Karpas-422 (cell line): ENCODE results near the gene KCNK4. TPM values are rescaled to one million over a fixed set of nuclear protein-coding genes. Genes with fewer than 3 reads are reported as not detected.
"Not testable (repeated sequence)": the region's sequence is repeated elsewhere in the genome, so short reads cannot be mapped to it uniquely, and the experiment has no call there.

Experiments used
- DNase-seq: peaks from one replicate; pipeline ENCODE4 v3.0.0-alpha.2; 2015
- H2AFZ ChIP-seq: fragments of 200-600 bp; sonication (generic); 2 replicates; pipeline ENCODE4 v1.6.1; 2014; ENCODE audit warnings: antibody characterized with exemption, low read length, mixed read lengths
- H3K27ac ChIP-seq: fragments of 200-600 bp; sonication (generic); 2 replicates; pipeline ENCODE4 v1.5.1; 2014; ENCODE audit warnings: mild to moderate bottlenecking, low read length, moderate library complexity
- H3K27me3 ChIP-seq: fragments of 200-600 bp; sonication (generic); 2 replicates; pipeline ENCODE4 v1.6.1; 2014; ENCODE audit warnings: low read length, mixed read lengths
- H3K36me3 ChIP-seq: fragments of 200-600 bp; sonication (generic); 2 replicates; pipeline ENCODE4 v1.6.1; 2014; ENCODE audit warnings: low read length, mixed read lengths; ENCODE audit not compliant: insufficient read depth
- H3K4me1 ChIP-seq: fragments of 200-600 bp; sonication (generic); 2 replicates; pipeline ENCODE4 v1.6.1; 2014; ENCODE audit warnings: mild to moderate bottlenecking, low read length, mixed read lengths
- H3K4me2 ChIP-seq: fragments of 200-600 bp; sonication (generic); 2 replicates; pipeline ENCODE4 v1.6.1; 2014; ENCODE audit warnings: low read length, low read depth, mild to moderate bottlenecking; ENCODE audit not compliant: poor library complexity, severe bottlenecking
- H3K4me3 ChIP-seq: fragments of 200-600 bp; sonication (generic); 2 replicates; pipeline ENCODE4 v1.5.1; 2014; ENCODE audit warnings: mild to moderate bottlenecking, antibody characterized with exemption, low read length, mixed read lengths
- H3K79me2 ChIP-seq: fragments of 200-600 bp; sonication (generic); 2 replicates; pipeline ENCODE4 v1.6.1; 2014; ENCODE audit warnings: mild to moderate bottlenecking, low read length, mixed read lengths
- H3K9ac ChIP-seq: fragments of 200-600 bp; sonication (generic); 2 replicates; pipeline ENCODE4 v1.6.0; 2014; ENCODE audit warnings: low read length
- H3K9me2 ChIP-seq: fragments of 200-600 bp; sonication (generic), shearing (Covaris generic); replicated peaks from 2 replicates; pipeline ENCODE4 v1.6.0; 2014; ENCODE audit warnings: mild to moderate bottlenecking, low read length, moderate library complexity; ENCODE audit not compliant: insufficient read depth
- H3K9me3 ChIP-seq: fragments of 300-700, 200-600 bp; sonication (generic); 2 replicates; pipeline ENCODE4 v1.6.1; 2014; ENCODE audit warnings: low read length, mixed read lengths
- H4K20me1 ChIP-seq: fragments of 200-600 bp; sonication (generic); 2 replicates; pipeline ENCODE4 v1.6.1; 2014; ENCODE audit warnings: mild to moderate bottlenecking, antibody characterized with exemption, low read length, low read depth; ENCODE audit not compliant: insufficient read depth
- total RNA-seq: library from RNA; depleted of rRNA; stranded (reverse); fragments of >200 nt; shearing (Covaris generic); gene quantifications from 2 replicates; pipeline ENCODE4 v1.2.3, GENCODE V29; 2014; ENCODE audit warnings: low replicate concordance

The KCNK4 gene
- total RNA-seq, 1 experiment from 2014 or later = not detected

DNA sequence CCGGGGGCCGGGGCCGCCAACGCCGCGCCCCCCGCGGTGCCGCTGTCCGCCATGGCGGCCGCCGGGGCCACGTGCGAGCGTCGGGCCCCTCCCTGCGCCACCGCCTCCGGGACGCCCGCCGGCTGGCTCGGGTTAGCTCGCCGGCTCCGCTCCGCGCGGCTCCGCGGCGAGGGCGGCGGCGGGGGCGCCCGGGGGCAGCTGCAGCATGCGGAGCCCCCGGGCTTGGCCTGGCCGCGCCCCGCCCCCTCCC is 44.6 kb upstream of the KCNK4 start:
- Histone ChIP-seq H3K9ac (peak overlapping the region; percentile 96), H3K4me2 (peak overlapping the region; percentile 88), H3K4me3 (peak overlapping the region; percentile 97; the same call in 1 of the 2 replicates), H3K79me2 (peaks cover 30% of the 10 kb centered on the region), H3K4me1 (peaks cover 56% of the 10 kb centered on the region)
- not testable (repeated sequence) for H3K9me2 ChIP-seq, H3K36me3 ChIP-seq, H2AFZ ChIP-seq, H4K20me1 ChIP-seq, H3K9me3 ChIP-seq, H3K27ac ChIP-seq, DNase-seq, H3K27me3 ChIP-seq

DNA sequence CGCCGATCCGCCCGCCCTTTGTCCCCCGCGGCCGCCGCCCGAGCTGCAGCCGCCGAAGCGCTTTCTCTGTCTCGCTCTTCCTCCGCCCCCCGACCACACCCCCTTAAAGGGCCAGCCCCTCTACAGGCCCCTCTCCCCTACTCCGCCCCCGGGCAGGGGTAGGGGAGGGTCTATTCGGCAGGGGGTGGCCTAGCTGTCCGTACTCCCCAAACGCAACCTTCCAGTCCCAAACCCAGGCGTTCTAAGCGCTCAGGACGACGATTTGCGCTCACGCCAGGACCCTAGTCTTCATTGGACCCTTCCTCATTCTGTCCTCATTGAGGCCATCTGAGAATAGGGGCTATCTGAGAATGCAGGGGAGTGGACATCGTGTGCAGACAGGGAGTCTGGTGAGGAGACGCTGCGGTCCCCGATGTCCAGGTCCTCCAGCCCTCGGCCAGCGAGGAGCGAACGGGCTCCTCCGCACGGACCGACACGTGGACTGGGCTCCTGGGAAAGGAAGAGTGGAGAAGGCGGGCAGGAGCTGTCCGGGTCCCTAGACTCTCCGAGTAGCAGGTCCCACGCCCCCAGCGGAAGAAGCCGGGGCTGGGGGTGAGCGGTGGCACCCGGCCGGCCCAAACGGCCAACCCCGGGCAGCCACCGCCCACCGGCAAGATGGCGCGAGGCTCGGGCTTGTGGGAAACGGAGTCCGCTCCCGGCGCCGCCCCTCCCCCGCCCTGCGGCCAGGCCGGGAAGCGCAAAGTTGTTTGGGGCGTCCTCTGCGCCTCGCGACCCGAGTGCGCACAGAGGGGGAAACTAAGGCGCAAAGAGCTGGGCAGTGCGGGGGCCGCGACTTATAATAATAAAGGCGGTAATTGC is 44.0 kb upstream of the KCNK4 start, which contains the start of gene PPP1R14B:
TSS of gene PPP1R14B (minus strand) at position 73 of the 858 bp plus-strand sequence. CDS start 270 bp downstream, outside the sequence.
- peaks cover 33% of the 10 kb centered on the region for H3K79me2 ChIP-seq
- H3K27ac ChIP-seq = peak within 1 kb of the TSS; percentile 88
- no peaks in the 10 kb centered on the region for H3K27me3 ChIP-seq
- peaks cover 60% of the 10 kb centered on the region for H3K4me1 ChIP-seq
- peaks cover 6% of the 10 kb centered on the region; the same call in 1 of the 2 replicates for H4K20me1 ChIP-seq
- peaks cover 4% of the 10 kb centered on the region; the same call in 1 of the 2 replicates for H3K36me3 ChIP-seq
- no peaks in the 10 kb centered on the region for H3K9me3 ChIP-seq
- peak; percentile 93 for DNase-seq
- peak within 1 kb of the TSS; percentile 91; the same call in 1 of the 2 replicates for H2AFZ ChIP-seq
- no peaks in the 10 kb centered on the region for H3K9me2 ChIP-seq
- H3K9ac ChIP-seq = peak within 1 kb of the TSS; percentile 96
- peak within 1 kb of the TSS; percentile 97 for H3K4me3 ChIP-seq
- H3K4me2 ChIP-seq = peak within 1 kb of the TSS; percentile 100

DNA sequence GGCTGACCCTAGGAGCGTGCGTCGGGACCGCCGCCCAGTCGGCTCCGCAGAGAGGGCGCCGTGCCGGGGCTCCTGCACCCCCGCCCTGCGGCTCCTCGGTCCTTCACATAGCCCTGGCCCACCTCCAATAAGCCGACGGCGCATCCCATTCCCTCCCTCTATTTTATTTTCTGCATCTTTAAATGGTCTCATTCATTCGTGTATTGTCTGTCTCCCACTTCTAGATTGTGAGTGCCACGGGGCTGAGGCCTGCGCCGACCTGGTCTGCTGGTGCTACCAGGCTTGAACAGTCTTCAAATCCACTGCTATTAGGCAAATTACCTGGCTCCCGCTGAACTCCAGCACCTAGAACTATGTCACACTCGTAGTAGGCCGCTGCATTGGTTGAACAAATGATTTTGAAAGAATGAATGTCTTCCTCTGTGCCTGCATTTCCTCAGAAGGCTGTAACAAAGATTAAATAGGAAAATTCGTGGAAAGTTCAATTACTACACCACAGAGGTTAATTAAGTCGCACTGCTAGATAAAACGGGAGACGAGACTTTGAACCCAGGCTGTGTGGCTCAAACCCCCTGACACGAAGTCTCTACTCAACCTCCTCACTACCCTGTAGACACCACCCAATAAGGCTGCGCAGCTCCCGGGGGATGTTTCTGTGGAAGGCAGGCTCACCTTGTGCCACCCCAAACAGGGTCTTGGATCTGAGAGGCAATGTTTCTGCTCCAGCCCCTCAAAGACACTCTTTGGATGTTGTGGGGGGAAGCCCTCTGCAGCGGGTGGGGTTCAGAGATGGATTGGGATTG is 43.2 kb upstream of the KCNK4 start:
- Histone ChIP-seq H3K4me3 (peak overlapping the region; percentile 81; the same call in 1 of the 2 replicates), H4K20me1 (peaks cover 6% of the 10 kb centered on the region; the same call in 1 of the 2 replicates), H3K79me2 (peaks cover 30% of the 10 kb centered on the region), H2AFZ (no peak overlapping the region), H3K9me2 (no peaks in the 10 kb centered on the region), H3K4me1 (peaks cover 60% of the 10 kb centered on the region), H3K36me3 (peaks cover 4% of the 10 kb centered on the region; the same call in 1 of the 2 replicates), H3K9ac (no peak overlapping the region), H3K9me3 (no peaks in the 10 kb centered on the region), H3K4me2 (peak overlapping the region; percentile 100), H3K27ac (no peak overlapping the region), H3K27me3 (no peaks in the 10 kb centered on the region)
- peak; percentile 49 for DNase-seq

DNA sequence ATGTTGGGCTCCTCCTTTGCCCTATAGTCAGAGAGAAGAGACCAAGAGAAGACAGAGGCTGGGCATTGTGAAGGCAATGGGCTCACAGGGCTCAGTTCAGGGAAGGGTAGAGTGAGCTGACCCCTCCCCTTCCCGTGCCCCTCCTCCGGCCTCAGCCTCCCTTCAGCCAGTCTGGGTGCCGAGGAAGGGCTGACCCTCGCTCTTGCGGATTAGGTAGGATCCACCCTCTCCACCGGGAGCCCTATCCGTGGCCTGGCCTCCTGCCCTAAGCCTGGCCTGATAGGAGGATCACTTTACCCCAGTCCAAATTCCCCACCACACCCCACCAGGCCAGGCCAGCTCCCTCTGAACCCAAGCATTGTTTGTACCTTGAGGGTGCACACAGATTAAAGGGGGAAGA is 42.5 kb upstream of the KCNK4 start:
- Histone ChIP-seq H2AFZ (no peak overlapping the region), H4K20me1 (peaks cover 6% of the 10 kb centered on the region; the same call in 1 of the 2 replicates), H3K27ac (no peak overlapping the region), H3K4me3 (no peak overlapping the region), H3K79me2 (peaks cover 26% of the 10 kb centered on the region), H3K4me2 (no peak overlapping the region), H3K9ac (no peak overlapping the region), H3K9me3 (no peaks in the 10 kb centered on the region), H3K4me1 (peaks cover 59% of the 10 kb centered on the region), H3K27me3 (no peaks in the 10 kb centered on the region), H3K9me2 (no peaks in the 10 kb centered on the region), H3K36me3 (peaks cover 3% of the 10 kb centered on the region; the same call in 1 of the 2 replicates)
- DNase-seq = no peak

DNA sequence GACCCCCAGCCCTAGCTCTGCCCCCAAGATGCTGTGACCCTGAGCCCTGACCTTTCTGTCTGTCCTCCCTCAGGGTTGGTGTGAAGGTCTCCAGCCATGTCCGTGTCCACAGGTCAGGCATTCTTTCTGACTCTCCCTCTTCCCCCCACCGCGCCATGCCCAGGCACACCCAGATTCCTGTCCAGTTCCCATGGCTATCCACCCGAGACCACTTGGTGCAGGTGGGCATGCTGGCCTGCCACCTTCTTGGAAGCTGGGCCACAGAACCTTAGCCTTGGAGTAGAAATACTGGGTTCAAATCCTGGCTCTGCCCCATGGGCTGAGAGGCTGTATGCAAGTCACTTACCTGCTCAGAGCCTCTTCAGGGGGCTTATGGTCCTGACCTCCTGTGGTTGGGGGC is 42.1 kb upstream of the KCNK4 start:
- Histone ChIP-seq H2AFZ (no peak overlapping the region), H4K20me1 (peaks cover 6% of the 10 kb centered on the region; the same call in 1 of the 2 replicates), H3K4me3 (no peak overlapping the region), H3K79me2 (peaks cover 24% of the 10 kb centered on the region), H3K9me2 (no peaks in the 10 kb centered on the region), H3K9me3 (no peaks in the 10 kb centered on the region), H3K27ac (no peak overlapping the region), H3K4me2 (no peak overlapping the region), H3K9ac (no peak overlapping the region), H3K36me3 (no peaks in the 10 kb centered on the region), H3K4me1 (peaks cover 55% of the 10 kb centered on the region), H3K27me3 (no peaks in the 10 kb centered on the region)
- no peak for DNase-seq

DNA sequence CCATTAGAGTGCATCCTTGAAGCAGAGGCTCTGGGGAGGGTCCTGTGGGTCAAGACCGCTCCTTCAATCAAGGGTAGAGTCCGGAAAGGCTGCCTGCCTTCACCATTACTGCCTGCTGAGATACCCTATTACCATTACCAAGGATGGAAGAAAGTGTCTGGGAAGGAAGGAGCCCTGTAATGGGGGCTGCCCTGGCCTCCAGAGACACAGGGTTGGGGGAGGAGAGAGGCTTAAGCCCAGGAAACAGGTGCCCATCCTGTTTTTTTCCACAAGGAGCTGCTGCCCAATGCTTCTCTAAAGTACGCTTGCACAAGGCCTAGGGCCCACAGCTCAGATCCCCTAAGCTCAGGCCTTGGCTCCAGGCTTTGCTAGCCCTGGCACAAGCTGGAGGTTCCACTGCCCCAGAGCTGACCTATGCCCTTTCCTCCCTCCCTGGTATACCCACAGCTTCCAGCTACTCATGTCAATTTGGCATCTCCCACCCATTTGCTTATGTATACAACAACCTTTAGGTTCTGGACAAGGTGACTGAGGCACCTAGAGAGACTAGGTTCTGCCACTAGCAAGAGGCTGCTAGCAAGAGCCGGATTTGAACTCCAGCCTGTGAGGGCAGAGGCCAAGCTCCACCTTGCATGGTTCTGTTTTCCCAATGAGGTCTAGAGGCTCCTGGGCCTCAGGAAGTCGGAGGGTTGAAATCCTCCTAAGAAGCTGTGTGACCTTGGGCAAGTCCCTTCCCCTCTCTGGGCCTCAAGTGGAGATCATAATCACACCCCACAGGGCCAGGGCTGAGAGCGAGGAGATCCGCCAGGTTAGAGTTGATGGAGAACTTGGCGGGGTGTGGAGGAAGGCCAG is 41.3 kb upstream of the KCNK4 start:
- Histone ChIP-seq H4K20me1 (peaks cover 5% of the 10 kb centered on the region; the same call in 1 of the 2 replicates), H3K27ac (no peak overlapping the region), H3K79me2 (peaks cover 23% of the 10 kb centered on the region), H3K9me2 (no peaks in the 10 kb centered on the region), H3K27me3 (no peaks in the 10 kb centered on the region), H2AFZ (no peak overlapping the region), H3K4me2 (no peak overlapping the region), H3K4me1 (peaks cover 48% of the 10 kb centered on the region), H3K9ac (no peak overlapping the region), H3K4me3 (no peak overlapping the region), H3K9me3 (no peaks in the 10 kb centered on the region), H3K36me3 (no peaks in the 10 kb centered on the region)
- DNase-seq = peak; percentile 40

DNA sequence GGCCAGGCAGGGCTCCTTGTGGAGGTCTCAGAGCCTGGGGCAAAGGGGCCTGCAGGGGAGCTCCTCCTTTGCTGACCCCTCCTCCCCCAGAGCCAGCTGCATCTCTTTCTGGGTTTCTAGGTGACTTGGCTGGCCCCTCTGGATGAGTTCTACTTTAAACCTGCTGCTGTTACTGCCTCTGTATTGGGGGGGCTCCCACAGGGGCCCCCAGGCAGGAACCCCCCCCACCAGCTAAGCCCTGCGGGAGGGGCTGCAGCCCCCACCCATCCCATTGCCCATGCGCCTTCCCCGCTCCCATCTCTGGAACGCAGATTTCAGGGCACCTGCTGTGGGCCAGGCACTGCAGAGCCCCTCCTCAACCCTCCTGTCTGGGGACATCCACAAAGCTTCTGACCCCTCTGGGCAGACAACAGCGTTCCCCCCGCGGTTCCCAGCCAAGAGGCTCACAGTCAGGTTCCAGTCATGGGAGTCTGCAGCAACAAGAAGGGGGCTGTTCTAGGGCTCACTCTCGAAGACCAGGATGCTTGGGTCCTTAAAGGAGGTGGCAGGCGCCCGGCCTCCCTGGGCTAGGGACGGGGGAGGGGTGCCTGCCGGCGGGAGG is 40.6 kb upstream of the KCNK4 start:
- peak overlapping the region; percentile 86 for H2AFZ ChIP-seq
- H3K4me1 ChIP-seq = peaks cover 41% of the 10 kb centered on the region

More for the DNA sequence above, 40.6 kb upstream of the KCNK4 start:
- Histone ChIP-seq H3K9ac (peak overlapping the region; percentile 83), H3K9me2 (no peaks in the 10 kb centered on the region), H3K9me3 (no peaks in the 10 kb centered on the region), H4K20me1 (no peaks in the 10 kb centered on the region; the same call in 1 of the 2 replicates), H3K4me3 (peak overlapping the region; percentile 95), H3K79me2 (peaks cover 15% of the 10 kb centered on the region), H3K27me3 (no peaks in the 10 kb centered on the region), H3K27ac (no peak overlapping the region), H3K36me3 (no peaks in the 10 kb centered on the region), H3K4me2 (peak overlapping the region; percentile 84)
- no peak for DNase-seq
